Superior temporal gyrus (tissue), 1 donor: ENCODE results near the gene CCDC106.

Source experiments
- DNase-seq: peaks from one replicate; pipeline ENCODE4 v3.0.0-alpha.2; 2016; ENCODE audit errors: extremely low spot score

The CCDC106 gene

GRCh38 chr19:55696301-55697068 lies 48.5 kb downstream of the CCDC106 start:
- DNase-seq = no peak

- no peak for DNase-seq
Observed at GRCh38 chr19:55697069-55697440, 49.0 kb downstream of the CCDC106 start.

GRCh38 chr19:55697698-55698097 lies 49.7 kb downstream of the CCDC106 start:
- no peak for DNase-seq

- no peak for DNase-seq
Observed at GRCh38 chr19:55698256-55698655, 50.2 kb downstream of the CCDC106 start.

GRCh38 chr19:55699221-55699620 lies 51.2 kb downstream of the CCDC106 start:
- no peak for DNase-seq

GRCh38 chr19:55700813-55701212 lies 52.8 kb downstream of the CCDC106 start:
- DNase-seq = no peak

- no peak for DNase-seq
Observed at GRCh38 chr19:55702131-55702627, 54.2 kb downstream of the CCDC106 start.
